Adrenal gland (tissue), 12 donors: Measurements from ENCODE around the gene LRBA. TPM values are rescaled to one million over a fixed set of nuclear protein-coding genes. Genes with fewer than 3 reads are reported as not detected.
A peak's percentile ranks its signal among the peaks of the same experiment; 100 is the strongest.

Experiments used
- DNase-seq, 7 donors: peaks; one replicate each; pipeline ENCODE4 v3.0.0-alpha.2; 2019 to 2020
- H3K27ac ChIP-seq, 5 donors: fragments of 200-600 bp; sonication (generic) in 4 of 5; 1 replicate in 3 of 5; 2 replicates in 2 of 5; pipeline versions ENCODE4 v1.5.1 to v1.8.0; 2016 to 2020; ENCODE audit warnings: mild to moderate bottlenecking in 1 of 5
- H3K27me3 ChIP-seq: fragments of 200-600 bp; 2 replicates; pipeline ENCODE4 v1.8.0; 2021
- H3K36me3 ChIP-seq, 2 donors: fragments of 200-600 bp; replicated peaks in 1 of 2; 1 replicate in 1 of 2; 2 replicates in 1 of 2; pipeline versions ENCODE4 v1.5.1 to v1.8.0; 2018 to 2022
- H3K4me1 ChIP-seq, 2 donors: fragments of 200-600 bp; replicated peaks in 1 of 2; 1 replicate in 1 of 2; 2 replicates in 1 of 2; pipeline versions ENCODE4 v1.5.1 to v1.8.0; 2018 to 2021
- H3K4me3 ChIP-seq, 4 donors: fragments of 200-600 bp; sonication (generic) in 3 of 4; one replicate each; pipeline ENCODE4 v1.5.1; 2016 to 2018
- H3K9me3 ChIP-seq, 3 donors: fragments of 200-600 bp; sonication (generic) in 1 of 3; replicated peaks in 1 of 3; 1 replicate in 2 of 3; 2 replicates in 1 of 3; pipeline versions ENCODE4 v1.5.1 to v1.8.0; 2016 to 2021
- POLR2A ChIP-seq, 2 donors: fragments of 450-650 bp; IDR thresholded peaks; one replicate each; pipeline ENCODE4 v1.6.1; 2017; ENCODE audit warnings: antibody characterized with exemption in 2 of 2, mild to moderate bottlenecking in 2 of 2, moderate library complexity in 1 of 2
- WGBS, 4 donors: extraction: QIAGEN DNeasy Blood & Tissue Kit in 2 of 4; methylation state at CpG; one replicate each; pipeline versions ENCODE4 v1.1.5 to v1.1.7; 2013 to 2017; 5-methylcytosine and 5-hydroxymethylcytosine counted together
- intact Hi-C, 2 donors: fragments of 100-400 bp; cut with DNase I; formaldehyde crosslinking; loops; one replicate each; pipeline versions ENCODE4 v1.14.1 to v1.15.0; 2022 to 2023
- polyA plus RNA-seq, 3 donors: library from polyadenylated mRNA; stranded (reverse); fragments of 200-250 nt in 2 of 3; fragments of 350-450 nt in 1 of 3; fragmentation: Illumina TruSeq in 1 of 3; extraction: RNeasy Lipid Tissue Mini Kit (QIAGEN cat#74804) in 1 of 3; gene quantifications; one replicate each; pipeline ENCODE4 v1.2.3, GENCODE V29; 2013 to 2014
- total RNA-seq, 9 donors: library from RNA; depleted of rRNA in 4 of 9; stranded (reverse); fragments of >200 nt in 4 of 9; fragments of 120-200 nt in 1 of 9; fragmentation: NEBNext Ultra II Directional in 1 of 9; extraction: Animal tissue kit (Norgen Biotek cat#: 25700) in 1 of 9; gene quantifications; one replicate each; pipeline versions ENCODE4 v1.1.0 to v1.2.4, GENCODE V29; 2013 to 2023
- TF ChIP-seq, protein P1 (sequence below), 6 experiments: fragments of 450-650 bp in 4 of 6; fragments of 200-600 bp in 2 of 6; sonication (generic) in 1 of 6; IDR thresholded peaks; 1 replicate in 5 of 6; 2 replicates in 1 of 6; pipeline versions ENCODE4 v1.5.1 to v1.8.0; 2016 to 2021; ENCODE audit warnings: antibody characterized with exemption in 6 of 6, mild to moderate bottlenecking in 2 of 6, moderate library complexity in 1 of 6
- donor health status: healthy with polysubstance abuse.
- donor health status: Bipolar disorder and iron deficiency.
- donor health status: DM: yes; HTN: yes; CAD: no.
- donor health status: DM: no; HTN: no; CAD: no.
- donor health status: DM: no; HTN: no; CAD: no.
- donor health status: DM: yes; HTN: yes; CAD: no.

LRBA gene
- total and polyA plus RNA-seq, 12 donors: 9.6 to 106 (median 40.6) TPM

DNA sequence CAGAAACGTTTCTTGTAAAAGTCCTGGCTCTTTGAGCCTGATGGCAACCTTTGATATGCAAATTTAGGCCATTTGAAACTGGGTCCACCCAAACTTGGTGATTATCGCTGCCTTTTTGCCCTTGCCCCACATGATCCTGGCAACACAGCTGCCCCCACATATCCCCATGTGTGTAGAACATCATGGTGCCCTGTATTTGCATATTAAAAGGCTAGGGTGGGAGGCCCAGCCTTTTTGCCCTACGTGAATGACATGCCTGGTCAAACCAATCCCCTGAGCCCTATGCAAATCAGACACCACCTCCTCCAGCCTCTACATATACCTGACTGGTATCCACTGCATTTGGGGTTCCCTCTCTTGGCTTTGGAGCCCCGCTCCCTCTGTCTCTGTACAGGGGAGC, 230.8 kb downstream of the LRBA start:
- Histone ChIP-seq H3K27me3 (no peaks in the 10 kb centered on the region), H3K27ac (no peak overlapping the region), H3K9me3 (no peaks in the 10 kb centered on the region), H3K4me1 (peaks cover 13 to 15% of the 10 kb centered on the region in 2 donors), H3K36me3 (no peaks in the 10 kb centered on the region), H3K4me3 (no peak overlapping the region)
- intact Hi-C loops: no loop called here
- DNase-seq: no peak
- TF ChIP-seq POLR2A (IDR thresholded peaks at IDR 0.05): no peak
- TF ChIP-seq, protein P1, sequence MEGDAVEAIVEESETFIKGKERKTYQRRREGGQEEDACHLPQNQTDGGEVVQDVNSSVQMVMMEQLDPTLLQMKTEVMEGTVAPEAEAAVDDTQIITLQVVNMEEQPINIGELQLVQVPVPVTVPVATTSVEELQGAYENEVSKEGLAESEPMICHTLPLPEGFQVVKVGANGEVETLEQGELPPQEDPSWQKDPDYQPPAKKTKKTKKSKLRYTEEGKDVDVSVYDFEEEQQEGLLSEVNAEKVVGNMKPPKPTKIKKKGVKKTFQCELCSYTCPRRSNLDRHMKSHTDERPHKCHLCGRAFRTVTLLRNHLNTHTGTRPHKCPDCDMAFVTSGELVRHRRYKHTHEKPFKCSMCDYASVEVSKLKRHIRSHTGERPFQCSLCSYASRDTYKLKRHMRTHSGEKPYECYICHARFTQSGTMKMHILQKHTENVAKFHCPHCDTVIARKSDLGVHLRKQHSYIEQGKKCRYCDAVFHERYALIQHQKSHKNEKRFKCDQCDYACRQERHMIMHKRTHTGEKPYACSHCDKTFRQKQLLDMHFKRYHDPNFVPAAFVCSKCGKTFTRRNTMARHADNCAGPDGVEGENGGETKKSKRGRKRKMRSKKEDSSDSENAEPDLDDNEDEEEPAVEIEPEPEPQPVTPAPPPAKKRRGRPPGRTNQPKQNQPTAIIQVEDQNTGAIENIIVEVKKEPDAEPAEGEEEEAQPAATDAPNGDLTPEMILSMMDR (IDR thresholded peaks at IDR 0.05): no peak
- WGBS, 4 donors: 73 to 78% (median 75%) methylated on average over 4 of the region's 4 CpGs

DNA sequence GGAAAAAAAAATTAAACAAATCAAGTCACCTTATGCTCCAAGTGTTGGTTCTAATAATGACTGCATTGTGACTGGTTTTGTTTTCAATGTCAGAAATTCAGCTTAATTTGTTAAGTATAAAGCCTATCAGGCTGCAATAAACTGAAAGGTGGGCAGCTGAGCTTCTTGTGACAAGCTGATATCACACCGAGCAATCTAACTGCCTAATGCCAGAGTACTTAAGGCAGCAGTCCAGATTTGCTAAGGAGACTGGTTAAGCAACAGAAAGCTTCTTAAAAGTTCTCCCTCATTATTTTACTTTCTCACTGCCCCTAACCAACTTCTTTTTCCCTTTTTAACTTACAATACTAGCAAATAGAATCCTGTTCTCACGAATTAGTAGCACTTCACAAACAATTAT, 232.2 kb downstream of the LRBA start:
- Histone ChIP-seq H3K4me3 (no peak overlapping the region), H3K4me1 (peaks cover 13 to 15% of the 10 kb centered on the region in 2 donors), H3K27ac (no peak overlapping the region), H3K27me3 (no peaks in the 10 kb centered on the region), H3K9me3 (no peaks in the 10 kb centered on the region), H3K36me3 (no peaks in the 10 kb centered on the region)
- no peak for DNase-seq
- intact Hi-C loops: no loop called here
- 58 to 70% (median 64%) methylated on average over 2 of the region's 2 CpGs for WGBS, 4 donors
- TF ChIP-seq, protein P1 (IDR thresholded peaks at IDR 0.05): no peak

DNA sequence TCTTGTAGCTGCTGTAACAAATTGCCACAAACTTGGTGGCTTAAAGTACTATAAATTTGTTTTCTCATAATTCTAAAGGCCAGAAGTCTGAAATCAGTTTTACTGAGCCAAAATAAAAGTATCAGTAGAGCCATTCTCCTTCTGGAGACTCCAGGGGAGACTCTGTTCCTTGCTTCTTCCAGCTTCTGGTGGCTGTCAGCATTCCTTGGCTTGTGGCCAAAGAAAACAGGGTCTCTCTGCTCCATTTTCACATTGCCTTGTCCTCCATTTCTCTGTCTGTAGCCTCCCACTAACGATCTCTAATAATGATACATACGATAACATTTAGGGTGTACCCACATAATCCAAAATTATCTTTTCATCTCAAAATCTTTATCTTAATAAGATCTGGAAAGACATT, 232.8 kb downstream of the LRBA start:
- no peaks in the 10 kb centered on the region for H3K9me3 ChIP-seq
- no peaks in the 10 kb centered on the region for H3K27me3 ChIP-seq
- H3K4me1 ChIP-seq: peaks cover 13 to 15% of the 10 kb centered on the region in 2 donors
- TF ChIP-seq, protein P1 (IDR thresholded peaks at IDR 0.05): no peak
- TF ChIP-seq POLR2A (IDR thresholded peaks at IDR 0.05): no peak
- H3K27ac ChIP-seq: no peak overlapping the region
- intact Hi-C loops: no loop called here
- 63 to 71% (median 66%) methylated on average over 2 of the region's 2 CpGs for WGBS, 4 donors
- peak in 5 of 7 donors; percentile 33 to 61 (median 41) for DNase-seq
- no peaks in the 10 kb centered on the region for H3K36me3 ChIP-seq
- no peak overlapping the region for H3K4me3 ChIP-seq

DNA sequence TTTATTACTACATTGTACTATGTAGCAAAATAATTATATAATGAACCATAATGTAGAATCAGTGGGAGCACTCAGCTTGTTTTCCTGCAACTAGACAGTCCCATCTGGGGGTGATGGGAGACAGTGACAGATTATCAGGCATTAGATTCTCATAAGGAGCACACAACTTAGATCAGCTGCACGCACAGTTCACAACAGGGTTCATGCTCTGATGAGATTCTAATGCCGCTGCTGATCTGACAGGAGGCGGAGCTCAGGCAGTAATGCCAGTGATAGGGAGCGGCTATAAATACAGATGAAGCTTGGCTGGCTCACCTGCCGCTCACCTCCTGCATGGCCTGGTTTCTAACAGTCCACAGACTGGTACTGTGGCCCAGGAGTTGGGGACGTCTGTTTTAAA, 233.9 kb downstream of the LRBA start:
- no peaks in the 10 kb centered on the region for H3K36me3 ChIP-seq
- H3K27me3 ChIP-seq: no peaks in the 10 kb centered on the region
- no peak overlapping the region for H3K4me3 ChIP-seq
- WGBS, 4 donors: 93 to 98% (median 96%) methylated on average over 6 of the region's 6 CpGs
- peaks cover 13 to 15% of the 10 kb centered on the region in 2 donors for H3K4me1 ChIP-seq
- no peak for DNase-seq
- TF ChIP-seq POLR2A (IDR thresholded peaks at IDR 0.05): no peak
- TF ChIP-seq, protein P1 (IDR thresholded peaks at IDR 0.05): no peak
- intact Hi-C loops: no loop called here
- H3K9me3 ChIP-seq: no peaks in the 10 kb centered on the region
- H3K27ac ChIP-seq: no peak overlapping the region
